ENCODE results near the gene KDM6B.

The KDM6B gene

GRCh38 chr17:7823581-7824001 lies 10.4 kb upstream of the KDM6B start:
- no peak for DNase-seq (ENCODE audit: low read depth)

GRCh38 chr17:7824021-7824924 lies 9.7 kb upstream of the KDM6B start:
- no peak for DNase-seq (ENCODE audit: low read depth)

- no peak for DNase-seq (ENCODE audit: low read depth)
Measured at GRCh38 chr17:7825206-7825990, 8.6 kb upstream of the KDM6B start.

GRCh38 chr17:7830616-7831015 lies 3.4 kb upstream of the KDM6B start:
- DNase-seq (ENCODE audit: low read depth) = no peak

GRCh38 chr17:7831233-7831632 lies 2.8 kb upstream of the KDM6B start:
- DNase-seq (ENCODE audit: low read depth) = no peak

GRCh38 chr17:7832431-7832830 lies 1.6 kb upstream of the KDM6B start:
- no peak for DNase-seq (ENCODE audit: low read depth)

GRCh38 chr17:7833011-7833794 lies 814 bp upstream of the KDM6B start:
- DNase-seq (ENCODE audit: low read depth) = no peak

GRCh38 chr17:7834542-7834956 lies 532 bp downstream of the KDM6B start:
- DNase-seq (ENCODE audit: low read depth) = peak; percentile 53

GRCh38 chr17:7834957-7835813 lies 1.2 kb downstream of the KDM6B start:
- peak; percentile 93 for DNase-seq (ENCODE audit: low read depth)

- DNase-seq (ENCODE audit: low read depth) = peak; percentile 52
Measured at GRCh38 chr17:7835814-7836595, 2.0 kb downstream of the KDM6B start.

- peak; percentile 64 for DNase-seq (ENCODE audit: low read depth)
Measured at GRCh38 chr17:7836596-7837407, 2.8 kb downstream of the KDM6B start.

GRCh38 chr17:7837408-7838088 lies 3.5 kb downstream of the KDM6B start:
- no peak for DNase-seq (ENCODE audit: low read depth)

GRCh38 chr17:7838090-7839075 lies 4.4 kb downstream of the KDM6B start:
- DNase-seq (ENCODE audit: low read depth) = no peak

GRCh38 chr17:7839190-7839875 lies 5.3 kb downstream of the KDM6B start:
- no peak for DNase-seq (ENCODE audit: low read depth)

GRCh38 chr17:7839876-7840261 lies 5.9 kb downstream of the KDM6B start:
- DNase-seq (ENCODE audit: low read depth) = no peak

- DNase-seq (ENCODE audit: low read depth) = no peak
Measured at GRCh38 chr17:7840441-7840840, 6.4 kb downstream of the KDM6B start.

- no peak for DNase-seq (ENCODE audit: low read depth)
Measured at GRCh38 chr17:7840875-7841274, 6.9 kb downstream of the KDM6B start.
